ENCODE results near the gene NEU3. TPM values are rescaled to one million over a fixed set of nuclear protein-coding genes. Genes with fewer than 3 reads are reported as not detected.
A peak's percentile ranks its signal among the peaks of the same experiment; 100 is the strongest.

The NEU3 gene
- polyA plus RNA-seq, 3 donors, result 2.3 to 25.1 (median 3.9) TPM

- Histone ChIP-seq H2AFZ (ENCODE audit: insufficient read depth, low read depth, low read length, poor library complexity, severe bottlenecking) (no peak overlapping the region), H4K20me1 (ENCODE audit: insufficient read depth, low read length) (no peaks in the 10 kb centered on the region), H3K4me3 (replicated peaks in 1 of 3; ENCODE audit: low read depth in 2 of 3, low read length in 3 of 3) (no peak overlapping the region), H3K79me2 (ENCODE audit: insufficient read depth, low read length) (no peaks in the 10 kb centered on the region), H3K27ac (ENCODE audit: low read depth in 1 of 2, low read length in 2 of 2) (no peak overlapping the region), H3K36me3 (replicated peaks in 1 of 2; ENCODE audit: control insufficient read depth in 1 of 2, insufficient read depth in 2 of 2, low read length in 2 of 2) (no peaks in the 10 kb centered on the region), H3K9ac (ENCODE audit: insufficient read depth, low read length, poor library complexity, severe bottlenecking) (no peak overlapping the region), H3K4me2 (replicated peaks; ENCODE audit: extremely low read depth, low read length, poor library complexity, severe bottlenecking) (no peak overlapping the region), H3K27me3 (ENCODE audit: control insufficient read depth in 2 of 2, insufficient read depth in 2 of 2, low read length in 2 of 2) (no peaks in the 10 kb centered on the region), H3K4me1 (ENCODE audit: control insufficient read depth in 1 of 2, insufficient read depth in 2 of 2, low read length in 2 of 2) (no peaks in the 10 kb centered on the region), H3K9me3 (replicated peaks in 1 of 2; ENCODE audit: control insufficient read depth in 1 of 2, insufficient read depth in 1 of 2, low read length in 2 of 2) (no peaks in the 10 kb centered on the region)
- peaks cover 0 to 3% (median 0%) of the 10 kb centered on the region in 7 donors for H3K9me3 Mint-ChIP-seq
- intact Hi-C loops (cut with micrococcal nuclease), result loop anchor here (2.0 to 10.0 kb wide), 3 partner anchors 111 to 225 kb away; no protein-coding TSS in a partner anchor
- H3K27me3 Mint-ChIP-seq (ENCODE audit: low read depth in 3 of 3), result peaks cover 0 to 2% (median 0%) of the 10 kb centered on the region in 3 donors
- DNase-seq, result no peak
- peak overlapping the region in 1 of 7 donors; percentile 26 for H3K27ac Mint-ChIP-seq
- peaks cover 0 to 3% of the 10 kb centered on the region in 2 donors for H3K36me3 Mint-ChIP-seq
- TF ChIP-seq CTCF (IDR thresholded peaks at IDR 0.05), result no peak
- H3K4me3 Mint-ChIP-seq, result no peak overlapping the region
- 68% methylated on average over 4 of the region's 6 CpGs for WGBS (ENCODE audit: insufficient coverage)
- no peaks in the 10 kb centered on the region for H3K4me1 Mint-ChIP-seq
These were observed 35.3 kb downstream of the NEU3 start for GRCh38 chr11:75024068-75024449.

GRCh38 chr11:75024764-75025211 is 36.1 kb downstream of the NEU3 start:
- 100% methylated on average over 1 of the region's 1 CpG for WGBS (ENCODE audit: insufficient coverage)
- Histone ChIP-seq H3K4me2 (replicated peaks; ENCODE audit: extremely low read depth, low read length, poor library complexity, severe bottlenecking) (no peak overlapping the region), H3K36me3 (replicated peaks in 1 of 2; ENCODE audit: control insufficient read depth in 1 of 2, insufficient read depth in 2 of 2, low read length in 2 of 2) (no peaks in the 10 kb centered on the region), H3K9me3 (replicated peaks in 1 of 2; ENCODE audit: control insufficient read depth in 1 of 2, insufficient read depth in 1 of 2, low read length in 2 of 2) (no peaks in the 10 kb centered on the region), H3K27me3 (ENCODE audit: control insufficient read depth in 2 of 2, insufficient read depth in 2 of 2, low read length in 2 of 2) (no peaks in the 10 kb centered on the region), H3K79me2 (ENCODE audit: insufficient read depth, low read length) (no peaks in the 10 kb centered on the region), H4K20me1 (ENCODE audit: insufficient read depth, low read length) (no peaks in the 10 kb centered on the region), H3K27ac (ENCODE audit: low read depth in 1 of 2, low read length in 2 of 2) (no peak overlapping the region), H3K4me1 (ENCODE audit: control insufficient read depth in 1 of 2, insufficient read depth in 2 of 2, low read length in 2 of 2) (no peaks in the 10 kb centered on the region), H2AFZ (ENCODE audit: insufficient read depth, low read depth, low read length, poor library complexity, severe bottlenecking) (no peak overlapping the region), H3K9ac (ENCODE audit: insufficient read depth, low read length, poor library complexity, severe bottlenecking) (no peak overlapping the region), H3K4me3 (replicated peaks in 1 of 3; ENCODE audit: low read depth in 2 of 3, low read length in 3 of 3) (no peak overlapping the region)
- intact Hi-C loops (cut with micrococcal nuclease), result loop anchor here (2.0 to 10.0 kb wide), 3 partner anchors 110 to 224 kb away; no protein-coding TSS in a partner anchor
- peaks cover 0 to 2% (median 0%) of the 10 kb centered on the region in 7 donors for H3K9me3 Mint-ChIP-seq
- no peaks in the 10 kb centered on the region for H3K4me1 Mint-ChIP-seq
- no peak for DNase-seq
- H3K4me3 Mint-ChIP-seq, result no peak overlapping the region
- TF ChIP-seq CTCF (IDR thresholded peaks at IDR 0.05), result no peak
- peak overlapping the region in 1 of 7 donors; percentile 20 for H3K27ac Mint-ChIP-seq
- H3K27me3 Mint-ChIP-seq (ENCODE audit: low read depth in 3 of 3), result peaks cover 0 to 2% (median 0%) of the 10 kb centered on the region in 3 donors
- H3K36me3 Mint-ChIP-seq, result peaks cover 0 to 3% of the 10 kb centered on the region in 2 donors
